AG04449 (cell line): Measurements from ENCODE around the gene PTGR1.
"Not testable (repeated sequence)": the region's sequence is repeated elsewhere in the genome, so short reads cannot be mapped to it uniquely, and the experiment has no call there.

Experiments used
- CTCF ChIA-PET: fragments of 350-600 bp; formaldehyde crosslinking; extraction: SDS; loops from one replicate; lab custom pipeline; 2021; ENCODE audit warnings: antibody characterized with exemption; lab: Yijun Ruan, JAX
- POLR2A ChIA-PET: fragments of 400-600, 350-600 bp; formaldehyde crosslinking; extraction: SDS; loops from one replicate; lab custom pipeline; 2020; ENCODE audit warnings: antibody characterized with exemption, inconsistent platforms; lab: Yijun Ruan, JAX
- DNase-seq: peaks from one replicate; pipeline ENCODE4 v3.0.0-alpha.2; 2010; ENCODE audit warnings: low read depth, low spot score
- H3K4me3 ChIP-seq: 2 replicates; pipeline ENCODE4 v1.5.1; 2011; ENCODE audit warnings: low read depth, mild to moderate bottlenecking, control low read depth, low read length
- TF ChIP-seq, protein P1 (sequence below): IDR thresholded peaks from one replicate; pipeline ENCODE4 v1.5.1; 2011; ENCODE audit warnings: mild to moderate bottlenecking, moderate library complexity, low read length, control low read depth, inconsistent platforms; ENCODE audit not compliant: insufficient read depth; ENCODE audit errors: missing control alignments

The PTGR1 gene

DNA sequence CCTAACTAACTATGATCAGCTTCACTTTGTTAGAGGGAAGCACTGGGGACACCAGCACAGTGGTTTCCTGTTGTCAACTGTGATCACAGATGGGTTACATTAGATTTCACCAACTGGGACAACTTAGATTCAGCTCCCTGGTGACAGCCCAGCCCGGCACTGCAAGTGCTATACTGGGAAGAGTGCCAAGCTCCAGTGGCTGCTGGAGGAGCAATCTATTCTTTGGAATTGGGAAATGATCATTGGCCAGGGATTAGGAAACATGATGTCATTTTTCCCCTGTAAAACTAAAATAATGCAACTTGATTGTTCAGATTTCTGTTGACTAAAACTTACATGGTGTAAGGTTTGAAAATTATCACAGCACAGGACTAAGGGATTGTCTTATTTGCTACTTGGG is 33.2 kb downstream of the PTGR1 start:
- ChIA-PET POLR2A (no interaction called here), CTCF (no interaction called here)
- TF ChIP-seq, protein P1, sequence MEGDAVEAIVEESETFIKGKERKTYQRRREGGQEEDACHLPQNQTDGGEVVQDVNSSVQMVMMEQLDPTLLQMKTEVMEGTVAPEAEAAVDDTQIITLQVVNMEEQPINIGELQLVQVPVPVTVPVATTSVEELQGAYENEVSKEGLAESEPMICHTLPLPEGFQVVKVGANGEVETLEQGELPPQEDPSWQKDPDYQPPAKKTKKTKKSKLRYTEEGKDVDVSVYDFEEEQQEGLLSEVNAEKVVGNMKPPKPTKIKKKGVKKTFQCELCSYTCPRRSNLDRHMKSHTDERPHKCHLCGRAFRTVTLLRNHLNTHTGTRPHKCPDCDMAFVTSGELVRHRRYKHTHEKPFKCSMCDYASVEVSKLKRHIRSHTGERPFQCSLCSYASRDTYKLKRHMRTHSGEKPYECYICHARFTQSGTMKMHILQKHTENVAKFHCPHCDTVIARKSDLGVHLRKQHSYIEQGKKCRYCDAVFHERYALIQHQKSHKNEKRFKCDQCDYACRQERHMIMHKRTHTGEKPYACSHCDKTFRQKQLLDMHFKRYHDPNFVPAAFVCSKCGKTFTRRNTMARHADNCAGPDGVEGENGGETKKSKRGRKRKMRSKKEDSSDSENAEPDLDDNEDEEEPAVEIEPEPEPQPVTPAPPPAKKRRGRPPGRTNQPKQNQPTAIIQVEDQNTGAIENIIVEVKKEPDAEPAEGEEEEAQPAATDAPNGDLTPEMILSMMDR, result no peak
- H3K4me3 ChIP-seq, result no peak overlapping the region
- no peak for DNase-seq

DNA sequence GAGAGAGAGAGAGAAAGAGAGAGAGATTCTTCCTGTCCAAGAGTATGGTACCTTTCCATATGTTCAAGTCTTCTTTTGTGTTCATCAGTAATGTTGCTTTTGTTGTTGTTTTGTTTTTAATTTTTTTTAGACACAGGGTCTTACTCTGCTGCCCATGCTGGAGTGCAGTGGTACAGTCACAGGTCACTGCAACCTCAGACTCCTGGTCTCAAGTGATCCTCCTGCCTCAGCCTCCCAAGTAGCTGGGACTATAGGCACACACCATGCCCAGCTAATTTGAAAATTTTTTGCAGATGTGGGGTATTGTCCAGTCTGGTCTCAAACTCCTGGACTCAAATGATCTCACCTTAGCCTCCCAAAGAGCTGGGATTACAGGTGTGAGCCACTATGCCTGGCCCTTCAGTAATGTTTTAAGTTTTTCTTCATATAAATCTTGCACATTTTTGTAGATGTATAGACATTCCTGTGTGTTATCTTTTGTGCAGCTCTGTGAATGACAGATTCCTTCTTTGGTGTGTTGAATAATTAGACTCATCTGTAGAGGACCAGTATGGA is 38.2 kb downstream of the PTGR1 start:
- POLR2A ChIA-PET, result no interaction called here
- no peak for DNase-seq
- CTCF ChIA-PET, result interaction anchor here (0.8 kb wide), 1 partner anchor 8 kb away, joined by 3 read pairs; no protein-coding TSS in a partner anchor

DNA sequence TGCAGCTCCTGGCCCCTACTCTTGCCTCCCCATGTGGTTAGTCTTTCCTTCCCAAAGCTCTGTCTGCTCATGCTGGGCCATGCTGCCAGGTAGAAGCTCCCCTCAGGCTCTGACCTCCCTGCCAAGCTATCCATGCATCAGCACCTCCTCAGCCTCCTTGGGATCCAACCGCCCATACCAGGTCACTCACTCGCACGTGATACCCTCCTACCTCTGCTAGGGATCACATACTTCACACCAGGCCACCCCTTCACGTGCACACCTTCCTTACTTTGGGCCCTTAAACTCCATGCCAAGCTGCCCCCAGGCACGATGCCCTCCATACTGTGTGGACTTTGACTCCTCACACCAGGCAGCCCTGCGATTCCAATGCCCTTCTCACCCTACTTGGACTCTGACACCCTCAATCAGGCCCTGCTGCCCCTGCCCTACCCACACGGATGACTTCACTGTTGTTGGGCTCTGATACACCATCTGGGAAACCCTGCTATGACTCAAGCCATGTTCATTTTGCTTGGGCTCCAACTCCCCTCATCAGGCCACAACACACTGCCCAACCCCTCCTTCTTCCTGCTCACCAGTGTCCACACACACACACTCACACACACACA is 40.3 kb downstream of the PTGR1 start:
- CTCF ChIA-PET, result no interaction called here
- peak; percentile 19 for DNase-seq
- H3K4me3 ChIP-seq, result no peak overlapping the region
- TF ChIP-seq, protein P1, result no peak
- POLR2A ChIA-PET, result no interaction called here

More for the DNA sequence above, 38.2 kb downstream of the PTGR1 start:
- no peak overlapping the region for H3K4me3 ChIP-seq
- TF ChIP-seq, protein P1, result no peak

DNA sequence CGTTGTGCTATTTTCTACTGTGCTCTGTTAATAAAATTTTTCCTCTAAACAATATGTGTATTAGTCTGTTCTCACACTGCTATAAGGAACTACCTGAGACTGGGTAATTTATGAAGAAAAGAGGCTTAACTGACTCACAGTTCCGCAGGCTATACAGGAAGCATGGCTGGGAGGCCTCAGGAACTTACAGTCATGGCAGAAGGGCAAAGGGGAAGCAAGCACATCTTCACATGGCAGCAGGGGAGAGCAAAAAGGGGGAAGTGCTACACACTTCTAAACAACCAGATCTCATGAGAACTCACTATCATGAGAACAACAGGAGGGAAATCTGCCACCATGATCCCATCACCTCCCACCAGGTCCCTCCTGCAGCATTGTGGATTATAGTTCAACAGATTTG is 44.0 kb downstream of the PTGR1 start:
- POLR2A ChIA-PET, DNase-seq, H3K4me3 ChIP-seq, CTCF ChIA-PET: not testable (repeated sequence)

DNA sequence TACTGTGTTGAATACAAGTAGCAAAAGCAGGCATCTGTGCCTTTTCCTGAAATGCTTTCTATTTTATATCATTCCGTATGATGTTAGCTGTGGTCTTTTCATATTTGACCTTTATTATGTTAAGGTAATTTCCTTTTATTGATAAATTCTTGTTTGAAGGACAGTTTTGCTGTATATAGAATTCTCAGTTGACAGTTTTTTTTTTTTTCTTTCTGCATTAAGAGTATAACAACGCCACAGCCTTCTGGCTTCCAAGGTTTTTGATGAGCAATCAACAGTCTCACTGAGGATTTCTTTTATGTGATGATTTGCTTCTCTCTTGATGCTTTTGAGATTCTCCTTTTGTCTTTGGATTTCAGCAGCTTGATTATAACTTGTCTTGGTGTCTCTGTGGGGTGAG is 50.8 kb downstream of the PTGR1 start:
- POLR2A ChIA-PET, result no interaction called here

DNA sequence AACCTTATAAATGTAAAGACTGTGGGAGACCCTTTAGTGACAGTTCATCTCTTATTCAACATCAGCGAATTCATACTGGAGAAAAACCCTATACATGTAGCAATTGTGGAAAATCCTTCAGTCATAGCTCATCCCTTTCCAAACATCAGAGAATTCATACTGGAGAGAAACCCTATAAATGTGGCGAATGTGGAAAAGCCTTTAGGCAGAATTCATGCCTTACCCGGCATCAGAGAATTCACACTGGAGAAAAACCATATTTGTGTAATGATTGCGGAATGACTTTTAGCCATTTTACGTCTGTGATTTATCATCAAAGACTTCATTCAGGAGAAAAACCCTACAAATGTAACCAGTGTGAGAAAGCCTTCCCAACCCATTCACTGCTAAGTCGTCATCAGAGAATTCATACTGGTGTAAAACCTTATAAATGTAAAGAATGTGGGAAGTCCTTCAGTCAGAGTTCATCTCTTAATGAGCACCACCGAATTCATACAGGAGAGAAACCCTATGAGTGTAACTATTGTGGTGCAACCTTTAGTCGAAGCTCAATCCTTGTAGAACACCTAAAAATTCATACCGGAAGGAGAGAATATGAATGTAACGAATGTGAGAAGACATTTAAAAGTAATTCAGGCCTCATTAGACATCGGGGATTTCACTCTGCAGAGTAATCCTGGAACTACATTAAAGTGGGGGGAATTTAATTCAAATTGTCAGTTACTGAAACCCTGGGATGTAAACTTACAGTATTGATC is 56.8 kb downstream of the PTGR1 start:
- H3K4me3 ChIP-seq, result no peak overlapping the region
- no peak for DNase-seq
- CTCF ChIA-PET, result interaction anchor here (1.0 to 1.2 kb wide), 2 partner anchors 10 to 12 kb away, joined by 3 read pairs; no protein-coding TSS in a partner anchor
- POLR2A ChIA-PET, result no interaction called here
- TF ChIP-seq, protein P1, result no peak

More for the DNA sequence above, 50.8 kb downstream of the PTGR1 start:
- CTCF ChIA-PET, result no interaction called here
- DNase-seq, result no peak
- H3K4me3 ChIP-seq, result no peak overlapping the region
- TF ChIP-seq, protein P1, result no peak
